Activated gamma-delta T cell treated with Interleukin-2 at 50 U/mL for 16 hours (primary cell): ENCODE results near the gene UPP2.

Experiments
- DNase-seq: peaks from one replicate; pipeline ENCODE4 v3.0.0-alpha.2; 2020

The UPP2 gene

DNA sequence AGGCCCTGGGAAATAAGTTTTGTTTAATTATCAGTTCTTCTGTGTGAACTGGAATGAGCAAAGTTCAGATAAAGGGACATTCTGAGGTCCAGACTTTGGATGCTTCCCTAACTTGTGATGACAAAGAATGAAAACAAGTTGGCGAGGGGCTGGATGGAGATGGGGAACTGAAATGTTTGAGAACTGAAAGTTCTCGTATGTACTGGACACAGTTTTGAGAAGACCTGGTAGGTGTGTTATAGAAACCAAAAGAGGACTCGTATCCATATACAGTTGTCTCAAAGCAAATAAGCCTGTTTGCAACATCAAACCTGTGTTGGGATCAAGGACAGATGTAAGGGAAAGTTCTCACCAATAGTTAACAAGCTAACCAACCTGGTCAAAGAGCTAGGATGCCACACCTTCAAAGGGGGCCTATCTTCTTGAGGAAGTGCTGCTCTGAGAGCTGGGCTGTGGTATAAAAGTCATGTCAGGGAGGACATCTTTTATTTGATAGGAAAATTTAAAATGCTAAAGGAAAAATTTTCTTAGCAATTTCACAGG is at the start of gene UPP2:
Gene UPP2 (plus strand): TSS at position 493 of the 543 bp plus-strand sequence. CDS start 188 bp downstream, outside the sequence.
- no peak for DNase-seq

GRCh38 chr2:158052761-158053160 is 48.9 kb upstream of the UPP2 start:
- no peak for DNase-seq

- DNase-seq: no peak
These were observed 44.8 kb upstream of the UPP2 start for GRCh38 chr2:158056875-158057274.

DNA sequence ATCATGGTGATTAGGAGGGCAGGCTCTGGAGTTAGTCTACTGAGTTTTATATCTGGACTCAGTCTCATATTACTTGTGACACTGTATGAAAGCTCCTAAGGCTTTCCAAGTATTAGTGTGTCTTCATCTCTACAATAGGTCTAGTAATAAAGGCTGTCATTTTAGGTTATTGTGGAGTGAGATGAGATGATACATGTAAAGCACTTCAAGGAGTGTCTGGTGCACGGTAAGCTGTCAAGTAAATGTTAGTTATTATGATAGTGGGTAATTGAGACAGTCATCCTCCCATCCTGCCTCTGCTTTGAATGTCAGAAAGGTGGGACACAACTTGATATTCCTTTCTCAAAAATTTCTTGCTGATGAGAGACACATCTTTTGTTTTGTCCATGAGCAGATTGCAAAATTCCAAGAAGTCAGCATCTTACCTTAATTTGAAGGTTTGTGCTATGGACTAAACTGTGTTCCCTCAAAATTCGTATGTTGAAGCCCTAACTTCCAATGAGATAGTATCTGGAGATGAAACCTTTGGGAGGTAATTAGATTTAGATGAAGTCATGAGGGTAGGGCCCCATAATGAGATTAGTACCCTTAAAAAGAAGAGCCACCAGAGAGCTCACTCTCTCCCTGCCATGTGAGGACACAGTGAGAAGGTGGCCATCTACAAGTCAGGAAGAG is 41.4 kb upstream of the UPP2 start:
- DNase-seq: no peak

DNA sequence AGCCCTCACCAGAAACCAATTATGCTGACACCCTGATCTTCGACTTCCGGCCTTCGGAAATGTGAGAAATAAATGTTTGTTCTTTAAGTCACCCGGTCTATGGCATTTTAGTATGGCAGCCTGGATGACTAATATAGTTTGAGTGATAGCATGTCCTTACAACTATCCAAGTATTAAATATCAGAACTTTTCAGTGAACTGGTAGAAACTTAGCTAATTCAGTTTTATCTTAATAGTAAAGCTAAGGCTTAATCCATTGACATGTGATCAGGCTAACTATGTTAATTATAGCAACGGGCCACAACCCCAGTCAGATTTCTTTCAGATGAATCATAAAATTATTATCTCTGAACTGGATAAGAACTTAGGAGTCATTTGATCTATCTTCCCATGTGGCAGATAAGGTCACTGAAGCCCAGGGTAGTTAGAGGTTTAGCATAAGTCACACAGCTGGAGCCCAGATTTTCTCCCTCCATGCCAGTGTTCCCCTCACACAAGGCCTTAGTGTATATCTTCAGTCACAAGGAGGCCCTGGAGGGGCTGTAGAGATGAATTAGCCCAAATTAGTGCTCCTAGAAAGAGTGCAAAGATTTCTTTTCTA is 40.7 kb upstream of the UPP2 start:
- no peak for DNase-seq

DNA sequence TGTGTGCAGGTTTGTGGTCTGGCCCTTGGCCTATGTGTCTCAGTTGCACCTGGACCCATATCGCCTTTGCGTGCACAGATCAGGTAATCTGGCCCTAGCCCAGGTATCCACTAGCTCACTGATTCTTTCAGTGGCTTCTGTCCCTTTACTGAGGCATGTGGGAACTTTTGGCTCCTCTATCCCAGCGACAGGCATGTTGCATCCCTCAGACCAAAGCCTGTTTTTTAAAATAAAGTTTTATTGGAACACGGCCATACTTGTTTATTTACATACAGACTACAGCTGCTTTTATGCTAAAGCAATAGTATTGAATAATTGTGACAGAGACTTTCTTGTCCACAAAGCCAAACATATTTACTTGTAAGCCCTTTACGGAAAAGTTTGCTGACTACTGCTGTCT is 39.9 kb upstream of the UPP2 start:
- no peak for DNase-seq

DNA sequence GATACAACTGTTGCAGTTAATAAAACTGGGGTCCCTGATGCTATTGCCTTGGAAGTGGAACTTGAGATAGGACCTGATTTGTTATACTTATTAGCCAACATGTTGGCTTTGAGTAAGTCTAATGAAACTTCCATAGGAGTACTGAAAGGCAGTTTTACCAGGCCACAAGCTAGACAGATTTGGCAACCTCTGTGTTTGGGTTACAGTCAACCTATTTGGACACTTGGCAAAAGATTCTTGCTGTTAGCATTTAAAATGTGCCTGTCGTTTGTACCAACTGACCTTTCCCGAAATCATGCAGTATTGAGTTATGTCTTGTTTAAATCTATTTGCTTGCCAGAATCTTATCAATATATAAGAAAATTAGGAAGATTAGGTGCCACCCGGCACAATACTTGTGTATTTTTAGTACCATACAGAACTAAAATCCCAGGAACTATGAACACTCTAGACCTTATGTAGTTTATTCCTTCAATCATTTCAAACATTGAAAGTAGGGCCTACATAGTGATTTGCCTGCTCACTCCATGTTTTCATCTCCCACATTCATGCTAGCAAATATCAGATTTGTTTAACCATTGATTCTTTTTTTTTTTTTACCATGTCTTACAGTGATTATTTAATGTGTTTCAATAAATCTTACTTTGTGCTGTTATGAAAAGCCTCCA is 35.5 kb upstream of the UPP2 start:
- DNase-seq: no peak

DNA sequence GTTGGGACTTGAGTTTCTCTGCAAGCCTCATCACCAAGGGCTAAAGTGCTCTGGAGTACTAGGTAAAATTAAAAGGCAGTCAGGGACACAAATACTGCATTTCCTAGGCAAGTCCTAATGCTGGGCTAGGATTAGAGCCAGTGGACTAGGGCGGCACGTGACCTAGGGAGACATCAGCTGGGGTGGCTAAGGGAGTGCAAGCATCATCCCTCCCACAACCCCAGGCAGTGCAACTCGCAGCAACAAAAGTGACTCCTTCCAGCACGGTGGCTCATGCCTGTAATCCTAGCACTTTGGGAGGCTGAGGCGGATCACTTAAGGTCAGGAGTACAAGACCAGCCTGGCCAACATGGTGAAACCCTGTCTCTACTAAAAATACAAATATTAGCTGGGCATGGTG is 30.7 kb upstream of the UPP2 start:
- DNase-seq: no peak

- no peak for DNase-seq
These were observed 29.3 kb upstream of the UPP2 start for GRCh38 chr2:158072361-158072760.

- DNase-seq: no peak
These were observed 22.0 kb upstream of the UPP2 start for GRCh38 chr2:158079672-158080071.

- DNase-seq: no peak
These were observed 13.6 kb upstream of the UPP2 start for GRCh38 chr2:158088093-158088492.

DNA sequence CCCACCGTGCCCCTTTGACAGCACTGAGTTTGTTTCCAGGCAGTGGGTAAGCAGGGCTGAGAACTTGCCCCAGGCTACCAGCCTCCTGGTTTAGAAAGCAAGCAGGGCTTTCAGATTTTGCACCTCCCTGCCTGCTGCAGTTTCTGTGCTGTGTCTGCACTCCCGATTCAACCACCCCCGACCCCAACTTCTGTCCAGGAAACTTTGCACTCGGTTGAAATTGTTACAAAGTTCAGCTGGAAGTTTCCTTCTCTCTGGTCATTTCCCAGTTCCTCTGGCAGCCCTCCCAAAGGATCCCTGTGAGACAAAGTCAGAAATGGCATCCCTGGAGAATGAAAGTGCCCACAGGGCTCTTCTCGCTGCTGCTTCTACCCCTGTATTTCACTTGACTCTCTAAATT is 12.4 kb upstream of the UPP2 start:
- no peak for DNase-seq

GRCh38 chr2:158091647-158092046 is 10.0 kb upstream of the UPP2 start:
- DNase-seq: no peak

GRCh38 chr2:158094487-158095092 is 7.1 kb upstream of the UPP2 start:
- no peak for DNase-seq

DNA sequence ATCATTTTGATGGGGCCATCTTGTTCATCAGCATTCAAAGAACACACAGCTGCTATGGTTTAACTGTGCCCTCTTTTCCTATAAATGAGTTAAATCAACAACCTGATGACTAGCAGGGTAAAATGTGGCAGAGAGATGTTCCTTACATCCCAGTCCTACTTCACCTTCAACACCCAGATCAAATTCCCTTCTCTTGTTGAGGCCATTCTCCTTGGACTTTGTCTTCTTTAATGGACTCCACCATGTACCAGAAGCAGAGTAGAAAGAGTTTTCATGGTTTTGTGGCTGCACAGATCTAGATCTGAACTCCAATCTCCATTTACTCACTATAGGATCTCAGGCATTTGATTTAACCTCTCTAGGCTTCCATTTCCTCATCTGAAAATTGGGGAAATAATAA is 6.4 kb upstream of the UPP2 start:
- no peak for DNase-seq

GRCh38 chr2:158095912-158096311 is 5.8 kb upstream of the UPP2 start:
- DNase-seq: no peak

DNA sequence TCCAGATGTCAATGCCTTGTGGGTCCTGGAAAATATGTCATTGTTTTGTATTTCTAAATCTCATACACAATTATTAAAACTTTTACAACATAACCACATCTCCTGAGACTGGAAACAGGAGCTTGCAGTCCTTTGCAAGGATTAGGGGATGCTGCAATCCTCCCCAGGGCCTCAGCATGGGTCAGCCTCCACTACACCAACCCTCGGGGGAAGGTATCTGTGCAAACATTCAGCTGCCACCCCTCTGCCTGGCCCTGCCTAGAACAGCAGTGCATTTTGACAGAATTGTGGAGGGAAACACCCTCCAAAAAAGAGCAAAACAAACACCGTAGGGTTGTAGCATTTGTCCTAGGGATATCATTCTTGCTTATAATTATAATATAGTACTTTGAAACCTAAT is 4.2 kb upstream of the UPP2 start:
- no peak for DNase-seq

GRCh38 chr2:158098178-158098577 is 3.5 kb upstream of the UPP2 start:
- no peak for DNase-seq

DNA sequence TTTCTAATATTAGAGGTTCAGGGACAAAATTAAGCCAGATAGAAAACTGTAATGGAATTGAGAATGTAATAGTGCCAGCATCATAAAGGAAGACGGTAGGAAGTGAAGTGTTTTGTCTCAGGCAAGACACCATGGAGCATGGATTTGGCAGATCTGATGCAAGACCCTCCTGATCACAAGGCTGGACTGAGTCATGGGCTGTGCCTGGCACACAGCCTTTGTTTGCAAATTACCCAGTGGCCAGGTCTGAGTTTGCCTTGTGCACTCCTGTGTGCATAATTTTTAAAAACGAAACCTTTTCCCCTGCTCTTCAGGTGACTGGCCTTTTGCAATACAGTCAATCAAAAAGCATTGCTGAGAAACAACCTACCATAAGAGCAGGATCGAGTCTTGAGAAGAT is 2.0 kb upstream of the UPP2 start:
- no peak for DNase-seq

DNA sequence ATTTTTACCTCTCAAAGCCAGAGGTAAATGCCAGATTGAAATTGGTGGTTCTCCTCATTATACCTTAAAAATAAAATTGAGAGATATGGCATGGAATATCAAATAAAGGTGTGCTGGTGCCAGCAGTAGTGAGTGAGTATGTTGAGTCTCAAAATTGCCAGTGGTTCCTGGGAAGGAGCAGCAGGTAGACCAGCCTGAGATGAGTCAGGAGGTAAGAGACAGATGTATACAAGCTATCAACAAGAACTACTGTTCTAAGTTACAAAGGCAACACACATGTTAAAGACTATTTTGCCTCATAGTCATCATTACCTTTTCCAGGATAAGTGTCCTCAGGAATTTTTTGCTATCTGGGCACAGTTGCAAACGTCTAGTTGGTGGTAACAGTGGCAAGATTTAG is 1.3 kb upstream of the UPP2 start:
- DNase-seq: no peak

DNA sequence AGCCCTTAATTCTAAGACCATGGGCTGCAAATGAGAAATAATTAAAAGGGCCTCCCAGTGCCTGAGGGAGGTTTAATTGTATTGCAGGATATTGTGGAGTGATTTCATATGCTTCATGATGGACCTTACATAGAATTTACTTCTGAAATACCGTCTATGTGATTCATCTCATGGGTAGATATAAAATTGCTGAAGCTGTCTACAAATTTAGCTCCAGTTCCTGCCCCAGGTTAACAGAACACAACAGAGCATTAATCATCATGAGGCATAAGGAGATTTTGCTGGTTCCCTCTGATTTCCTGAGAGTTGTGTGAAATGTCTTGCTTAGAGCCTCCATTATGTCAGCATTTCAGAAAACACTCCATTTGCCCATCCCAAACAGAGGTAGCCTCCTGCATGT is 770 bp downstream of the UPP2 start:
- DNase-seq: no peak

- no peak for DNase-seq
These were observed 1.8 kb downstream of the UPP2 start for GRCh38 chr2:158103411-158104012.

DNA sequence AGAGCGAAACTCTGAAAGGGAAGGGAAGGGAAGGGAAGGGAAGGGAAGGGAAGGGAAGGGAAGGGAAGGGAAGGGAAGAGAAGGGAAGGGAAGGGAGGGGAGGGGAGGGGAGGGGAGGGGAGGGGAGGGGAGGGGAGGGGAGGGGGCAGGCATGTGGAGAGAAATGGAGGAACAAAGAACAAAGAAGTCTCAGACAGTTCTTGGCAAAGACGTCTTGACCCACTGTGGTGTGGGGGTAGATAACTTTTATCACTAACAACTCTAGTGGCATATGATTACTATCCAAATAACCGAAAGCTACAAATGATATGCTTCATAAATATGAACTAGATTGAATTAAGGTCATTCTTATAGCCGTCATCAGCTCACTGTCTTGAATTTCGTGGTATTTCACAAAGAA is 3.2 kb downstream of the UPP2 start:
- no peak for DNase-seq
